ENCODE data around the gene COX6B1.

Gene COX6B1

GRCh38 chr19:35623327-35624010 lies 24.7 kb upstream of the COX6B1 start:
- H3K79me2 ChIP-seq (ENCODE audit: low read length): no peaks in the 10 kb centered on the region

GRCh38 chr19:35628264-35628564 lies 19.9 kb upstream of the COX6B1 start:
- no peak for DNase-seq
- Histone ChIP-seq H3K9ac (ENCODE audit: low read length) (peak overlapping the region; percentile 92), H3K9me2 (replicated peaks; ENCODE audit: insufficient read depth, low read length) (no peaks in the 10 kb centered on the region), H3K4me3 (ENCODE audit: low read length) (peak overlapping the region; percentile 93), H2AFZ (ENCODE audit: low read length) (peak overlapping the region; percentile 70), H3K9me3 (replicated peaks; ENCODE audit: insufficient read depth, low read length) (no peaks in the 10 kb centered on the region), H3F3A (ENCODE audit: insufficient read depth, low read length) (peaks cover 2% of the 10 kb centered on the region; the same call in 1 of the 2 replicates), H3K4me1 (ENCODE audit: low read length) (0 out of 2 replicates have a peak, but pooled peaks cover 3% of the 10 kb centered on the region), H3K36me3 (replicated peaks; ENCODE audit: insufficient read depth, low read length) (no peaks in the 10 kb centered on the region), H3K79me2 (ENCODE audit: low read length) (peaks cover 17% of the 10 kb centered on the region), H3K4me2 (ENCODE audit: low read depth, low read length) (peak overlapping the region; percentile 74), H4K20me1 (ENCODE audit: insufficient read depth, low read length) (no peaks in the 10 kb centered on the region), H3K27ac (ENCODE audit: low read length) (peak overlapping the region; percentile 51; the same call in 1 of the 2 replicates), H3K27me3 (replicated peaks; ENCODE audit: insufficient read depth, low read length) (no peaks in the 10 kb centered on the region)
- TF ChIP-seq CTCF (IDR thresholded peaks at IDR 0.05; ENCODE audit: low read length) (no peak), EZH2phosphoT487 (IDR thresholded peaks at IDR 0.05; ENCODE audit: low read length) (no peak), EZH2 (optimal IDR thresholded peaks at IDR 0.05; ENCODE audit: low read depth, low read length) (no peak)

More at GRCh38 chr19:35623327-35624010, 24.7 kb upstream of the COX6B1 start:
- DNase-seq: no peak
- no peak overlapping the region for H3K4me3 ChIP-seq (ENCODE audit: low read length)
- H3K36me3 ChIP-seq (replicated peaks; ENCODE audit: insufficient read depth, low read length): no peaks in the 10 kb centered on the region
- no peaks in the 10 kb centered on the region for H3K4me1 ChIP-seq (ENCODE audit: low read length)
- H3F3A ChIP-seq (ENCODE audit: insufficient read depth, low read length): peaks cover 2% of the 10 kb centered on the region; the same call in 1 of the 2 replicates
- H4K20me1 ChIP-seq (ENCODE audit: insufficient read depth, low read length): no peaks in the 10 kb centered on the region
- H2AFZ ChIP-seq (ENCODE audit: low read length): no peak overlapping the region
- H3K27me3 ChIP-seq (replicated peaks; ENCODE audit: insufficient read depth, low read length): no peaks in the 10 kb centered on the region
- H3K9ac ChIP-seq (ENCODE audit: low read length): no peak overlapping the region
- no peaks in the 10 kb centered on the region for H3K9me2 ChIP-seq (replicated peaks; ENCODE audit: insufficient read depth, low read length)
- TF ChIP-seq EZH2 (optimal IDR thresholded peaks at IDR 0.05; ENCODE audit: low read depth, low read length) (no peak), CTCF (IDR thresholded peaks at IDR 0.05; ENCODE audit: low read length) (no peak), EZH2phosphoT487 (IDR thresholded peaks at IDR 0.05; ENCODE audit: low read length) (no peak)
- H3K4me2 ChIP-seq (ENCODE audit: low read depth, low read length): no peak overlapping the region
- no peaks in the 10 kb centered on the region for H3K9me3 ChIP-seq (replicated peaks; ENCODE audit: insufficient read depth, low read length)
- H3K27ac ChIP-seq (ENCODE audit: low read length): no peak overlapping the region

GRCh38 chr19:35628565-35629331 lies 19.4 kb upstream of the COX6B1 start, which contains the start of gene RBM42:
Gene RBM42, plus strand, starts transcription at chr19:35629036. Its CDS starts 118 bp downstream, at chr19:35629154.
- H2AFZ ChIP-seq (ENCODE audit: low read length): peak within 1 kb of the TSS; percentile 84
- H3K9ac ChIP-seq (ENCODE audit: low read length): peak within 1 kb of the TSS; percentile 92
- no peaks in the 10 kb centered on the region for H3K9me2 ChIP-seq (replicated peaks; ENCODE audit: insufficient read depth, low read length)

More at GRCh38 chr19:35628565-35629331, 19.4 kb upstream of the COX6B1 start, which contains the start of gene RBM42:
- peak within 1 kb of the TSS; percentile 51; the same call in 1 of the 2 replicates for H3K27ac ChIP-seq (ENCODE audit: low read length)
- H3K4me1 ChIP-seq (ENCODE audit: low read length): 0 out of 2 replicates have a peak, but pooled peaks cover 3% of the 10 kb centered on the region
- TF ChIP-seq CTCF (IDR thresholded peaks at IDR 0.05; ENCODE audit: low read length): no peak
- TF ChIP-seq EZH2phosphoT487 (IDR thresholded peaks at IDR 0.05; ENCODE audit: low read length): no peak
- TF ChIP-seq EZH2 (optimal IDR thresholded peaks at IDR 0.05; ENCODE audit: low read depth, low read length): no peak
- no peaks in the 10 kb centered on the region for H3K27me3 ChIP-seq (replicated peaks; ENCODE audit: insufficient read depth, low read length)
- no peaks in the 10 kb centered on the region for H3K36me3 ChIP-seq (replicated peaks; ENCODE audit: insufficient read depth, low read length)
- peak; percentile 98 for DNase-seq
- peak within 1 kb of the TSS; percentile 93 for H3K4me3 ChIP-seq (ENCODE audit: low read length)
- H3K79me2 ChIP-seq (ENCODE audit: low read length): peaks cover 17% of the 10 kb centered on the region
- H3F3A ChIP-seq (ENCODE audit: insufficient read depth, low read length): peaks cover 2% of the 10 kb centered on the region; the same call in 1 of the 2 replicates
- no peaks in the 10 kb centered on the region for H4K20me1 ChIP-seq (ENCODE audit: insufficient read depth, low read length)
- H3K9me3 ChIP-seq (replicated peaks; ENCODE audit: insufficient read depth, low read length): no peaks in the 10 kb centered on the region
- peak within 1 kb of the TSS; percentile 99 for H3K4me2 ChIP-seq (ENCODE audit: low read depth, low read length)
